DOHH2 (cell line): Measurements from ENCODE around the gene ACVR2A.

Source experiments
- H3F3A ChIP-seq: fragments of 200-600 bp; sonication (generic), shearing (Covaris generic); 2 replicates; pipeline ENCODE4 v1.6.0; 2016; ENCODE audit warnings: antibody characterized with exemption, mild to moderate bottlenecking; ENCODE audit not compliant: control insufficient read depth, insufficient read depth
- H3K27ac ChIP-seq: fragments of 200-600 bp; sonication (generic); 2 replicates; pipeline ENCODE4 v1.5.1; 2014; ENCODE audit warnings: low read depth, mild to moderate bottlenecking, low read length, moderate library complexity
- H3K27me3 ChIP-seq: fragments of 200-600 bp; sonication (generic); 2 replicates; pipeline ENCODE4 v1.6.1; 2014; ENCODE audit warnings: mild to moderate bottlenecking, low read length, mixed read lengths; ENCODE audit not compliant: control insufficient read depth
- H3K36me3 ChIP-seq: fragments of 200-600 bp; sonication (generic); 2 replicates; pipeline ENCODE4 v1.6.1; 2014; ENCODE audit warnings: mild to moderate bottlenecking, low read length, moderate library complexity, mixed read lengths; ENCODE audit not compliant: control insufficient read depth
- H3K4me1 ChIP-seq: fragments of 200-600 bp; sonication (generic); 2 replicates; pipeline ENCODE4 v1.6.1; 2014; ENCODE audit warnings: mild to moderate bottlenecking, low read length, mixed read lengths; ENCODE audit not compliant: control insufficient read depth
- H3K4me2 ChIP-seq: fragments of 200-600 bp; sonication (generic); 2 replicates; pipeline ENCODE4 v1.6.0; 2014; ENCODE audit warnings: mild to moderate bottlenecking, low read length, moderate library complexity
- H3K4me3 ChIP-seq: fragments of 200-600 bp; sonication (generic); 2 replicates; pipeline ENCODE4 v1.5.1; 2014; ENCODE audit warnings: mild to moderate bottlenecking, low read length, mixed read lengths
- H3K79me2 ChIP-seq: fragments of 200-600 bp; sonication (generic); 2 replicates; pipeline ENCODE4 v1.6.1; 2014; ENCODE audit warnings: mild to moderate bottlenecking, low read length, mixed read lengths; ENCODE audit not compliant: control insufficient read depth
- H3K9me2 ChIP-seq: fragments of 200-600 bp; sonication (generic); replicated peaks from 2 replicates; pipeline ENCODE4 v1.6.1; 2014; ENCODE audit warnings: mild to moderate bottlenecking, low read length, mixed read lengths; ENCODE audit not compliant: control insufficient read depth
- H3K9me3 ChIP-seq: fragments of 200-600 bp; sonication (generic); 2 replicates; pipeline ENCODE4 v1.6.1; 2014; ENCODE audit warnings: antibody characterized with exemption, low read length, mixed read lengths; ENCODE audit not compliant: control insufficient read depth, insufficient read depth
- H4K20me1 ChIP-seq: fragments of 200-600 bp; sonication (generic); 2 replicates; pipeline ENCODE4 v1.6.0; 2014; ENCODE audit warnings: low read depth, mild to moderate bottlenecking, antibody characterized with exemption, low read length, moderate library complexity; ENCODE audit not compliant: control insufficient read depth, insufficient read depth
- EZH2phosphoT487 ChIP-seq: fragments of 200-600 bp; sonication (generic); IDR thresholded peaks from 2 replicates; pipeline ENCODE4 v1.6.1; 2017; ENCODE audit warnings: borderline replicate concordance, mild to moderate bottlenecking, antibody characterized with exemption, low read length, moderate library complexity, mixed read lengths
- TF ChIP-seq, protein P1 (sequence below): fragments of 200-600 bp; sonication (generic); IDR thresholded peaks from one replicate; pipeline ENCODE4 v1.5.1; 2014; ENCODE audit warnings: antibody characterized with exemption, mild to moderate bottlenecking, low read depth, low read length; ENCODE audit not compliant: poor library complexity, severe bottlenecking

The ACVR2A gene

DNA sequence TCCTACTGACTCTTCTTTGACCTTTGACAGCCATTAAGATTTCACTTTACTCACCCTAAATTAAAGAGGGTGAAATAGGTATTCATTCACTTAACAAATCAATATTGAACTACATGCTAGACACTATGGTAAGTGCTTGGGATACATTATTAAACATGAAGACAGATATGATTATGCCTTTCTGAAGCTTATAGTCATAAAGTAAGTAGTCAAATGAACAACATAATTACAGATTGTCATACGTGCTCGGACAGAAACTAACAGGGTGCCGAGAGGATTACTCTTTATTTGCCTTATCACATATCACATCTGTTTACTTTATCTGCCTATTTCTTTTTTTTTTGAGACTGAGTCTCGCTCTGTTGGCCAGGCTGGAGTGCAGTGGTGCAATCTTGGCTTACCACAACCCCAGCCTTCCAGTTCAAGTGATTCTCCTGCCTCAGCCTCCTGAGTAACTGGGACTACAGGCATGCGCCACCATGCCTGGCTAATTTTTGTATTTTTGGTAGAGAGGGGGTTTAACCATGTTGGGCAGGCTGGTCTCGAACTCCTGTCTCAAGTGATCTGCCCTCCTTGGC, 9.8 kb downstream of the ACVR2A start:
- Histone ChIP-seq H3K27ac (no peak overlapping the region), H3K79me2 (peaks cover 28% of the 10 kb centered on the region), H3K4me1 (no peaks in the 10 kb centered on the region)

DNA sequence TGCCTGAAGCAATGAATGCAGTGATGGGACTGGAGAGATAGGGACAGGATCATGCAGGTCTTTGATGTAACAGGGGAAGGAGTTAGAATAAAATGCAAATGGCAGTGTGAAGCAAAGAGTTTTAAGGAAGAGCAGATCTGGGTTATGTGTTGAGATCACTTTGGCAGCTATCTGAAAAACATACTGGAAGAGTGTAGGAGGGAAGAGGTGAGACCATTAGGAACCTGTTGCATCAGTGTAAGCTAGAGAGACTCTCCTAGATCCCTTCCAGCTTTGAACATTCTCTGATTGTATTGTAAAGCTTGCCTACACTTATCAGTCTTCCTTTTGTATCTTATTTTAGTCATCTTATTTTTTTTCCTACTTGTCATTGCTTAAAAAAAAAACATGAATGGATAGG, 10.5 kb downstream of the ACVR2A start:
- H3K79me2 ChIP-seq = peaks cover 22% of the 10 kb centered on the region
- H3K9me2 ChIP-seq = no peaks in the 10 kb centered on the region
- no peaks in the 10 kb centered on the region for H4K20me1 ChIP-seq

More for the DNA sequence above, 9.8 kb downstream of the ACVR2A start:
- no peaks in the 10 kb centered on the region for H3K27me3 ChIP-seq
- no peaks in the 10 kb centered on the region for H4K20me1 ChIP-seq
- no peaks in the 10 kb centered on the region for H3K9me2 ChIP-seq
- H3K4me2 ChIP-seq = no peak overlapping the region
- no peaks in the 10 kb centered on the region for H3K36me3 ChIP-seq
- TF ChIP-seq, protein P1, sequence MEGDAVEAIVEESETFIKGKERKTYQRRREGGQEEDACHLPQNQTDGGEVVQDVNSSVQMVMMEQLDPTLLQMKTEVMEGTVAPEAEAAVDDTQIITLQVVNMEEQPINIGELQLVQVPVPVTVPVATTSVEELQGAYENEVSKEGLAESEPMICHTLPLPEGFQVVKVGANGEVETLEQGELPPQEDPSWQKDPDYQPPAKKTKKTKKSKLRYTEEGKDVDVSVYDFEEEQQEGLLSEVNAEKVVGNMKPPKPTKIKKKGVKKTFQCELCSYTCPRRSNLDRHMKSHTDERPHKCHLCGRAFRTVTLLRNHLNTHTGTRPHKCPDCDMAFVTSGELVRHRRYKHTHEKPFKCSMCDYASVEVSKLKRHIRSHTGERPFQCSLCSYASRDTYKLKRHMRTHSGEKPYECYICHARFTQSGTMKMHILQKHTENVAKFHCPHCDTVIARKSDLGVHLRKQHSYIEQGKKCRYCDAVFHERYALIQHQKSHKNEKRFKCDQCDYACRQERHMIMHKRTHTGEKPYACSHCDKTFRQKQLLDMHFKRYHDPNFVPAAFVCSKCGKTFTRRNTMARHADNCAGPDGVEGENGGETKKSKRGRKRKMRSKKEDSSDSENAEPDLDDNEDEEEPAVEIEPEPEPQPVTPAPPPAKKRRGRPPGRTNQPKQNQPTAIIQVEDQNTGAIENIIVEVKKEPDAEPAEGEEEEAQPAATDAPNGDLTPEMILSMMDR = no peak
- no peak for TF ChIP-seq EZH2phosphoT487
- no peak overlapping the region for H3K4me3 ChIP-seq
- no peaks in the 10 kb centered on the region for H3F3A ChIP-seq
- no peaks in the 10 kb centered on the region for H3K9me3 ChIP-seq

DNA sequence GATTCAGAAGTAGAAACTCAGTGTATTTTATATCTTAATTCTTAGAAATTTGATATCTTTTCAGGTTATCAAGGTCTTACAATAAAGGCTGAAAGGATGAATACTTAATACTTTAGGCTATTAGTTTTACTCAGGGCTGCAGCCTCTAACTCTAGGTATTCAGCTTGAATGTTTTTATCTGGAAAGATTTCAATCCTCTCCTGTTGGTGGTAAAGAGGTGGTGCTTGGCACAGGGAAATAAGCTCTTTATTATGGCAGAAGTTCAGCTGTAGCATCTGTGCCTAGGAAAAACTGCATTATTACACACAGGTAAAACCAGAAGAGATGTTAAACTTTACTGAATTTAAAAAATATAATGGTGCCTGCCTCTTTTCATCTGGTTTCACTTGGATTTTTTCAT, 11.1 kb downstream of the ACVR2A start:
- no peaks in the 10 kb centered on the region for H3K9me3 ChIP-seq
- no peaks in the 10 kb centered on the region for H4K20me1 ChIP-seq
- H3K79me2 ChIP-seq = peaks cover 18% of the 10 kb centered on the region; the same call in 1 of the 2 replicates
- H3K27ac ChIP-seq = no peak overlapping the region
- no peaks in the 10 kb centered on the region for H3K27me3 ChIP-seq
- no peaks in the 10 kb centered on the region for H3K9me2 ChIP-seq
- H3K36me3 ChIP-seq = no peaks in the 10 kb centered on the region
- no peak overlapping the region for H3K4me3 ChIP-seq
- TF ChIP-seq, protein P1 = no peak
- no peak for TF ChIP-seq EZH2phosphoT487
- H3K4me1 ChIP-seq = no peaks in the 10 kb centered on the region
- H3F3A ChIP-seq = no peaks in the 10 kb centered on the region
- no peak overlapping the region for H3K4me2 ChIP-seq

More for the DNA sequence above, 10.5 kb downstream of the ACVR2A start:
- H3K9me3 ChIP-seq = no peaks in the 10 kb centered on the region
- no peaks in the 10 kb centered on the region for H3K4me1 ChIP-seq
- H3K36me3 ChIP-seq = no peaks in the 10 kb centered on the region
- TF ChIP-seq EZH2phosphoT487 = no peak
- TF ChIP-seq, protein P1 = no peak
- H3F3A ChIP-seq = no peaks in the 10 kb centered on the region
- no peak overlapping the region for H3K27ac ChIP-seq
- H3K27me3 ChIP-seq = no peaks in the 10 kb centered on the region
- no peak overlapping the region for H3K4me2 ChIP-seq
- no peak overlapping the region for H3K4me3 ChIP-seq
